Activated CD4-positive, alpha-beta T cell treated with anti-CD3 and anti-CD28 coated beads, Interleukin-2, amount 50 U/mL, for 24 hours (primary cell): ENCODE data around the gene ENTPD3.

Source experiments
- DNase-seq, 2 donors: peaks; one replicate each; pipeline ENCODE4 v3.0.0-alpha.2; 2020; ENCODE audit warnings: low read depth in 1 of 2, low spot score in 1 of 2

The ENTPD3 gene

GRCh38 chr3:40387001-40387894, at the start of gene ENTPD3:
Gene ENTPD3 (plus strand): TSS chr3:40387184. CDS start chr3:40388058, 874 bp downstream.
- DNase-seq, result no peak

- DNase-seq, result no peak
Measured at GRCh38 chr3:40339871-40340270, 47.1 kb upstream of the ENTPD3 start.

GRCh38 chr3:40340541-40341170, 46.3 kb upstream of the ENTPD3 start:
- no peak for DNase-seq

GRCh38 chr3:40341671-40342070, 45.3 kb upstream of the ENTPD3 start:
- DNase-seq, result no peak

GRCh38 chr3:40350529-40350928, 36.5 kb upstream of the ENTPD3 start:
- DNase-seq, result no peak

- no peak for DNase-seq
Measured at GRCh38 chr3:40355410-40355809, 31.6 kb upstream of the ENTPD3 start.

- no peak for DNase-seq
Measured at GRCh38 chr3:40358454-40358853, 28.5 kb upstream of the ENTPD3 start.

- DNase-seq, result no peak
Measured at GRCh38 chr3:40363674-40364073, 23.3 kb upstream of the ENTPD3 start.

GRCh38 chr3:40366203-40367162, 20.5 kb upstream of the ENTPD3 start:
- DNase-seq, result no peak

GRCh38 chr3:40369716-40370115, 17.3 kb upstream of the ENTPD3 start:
- no peak for DNase-seq

- DNase-seq, result no peak
Measured at GRCh38 chr3:40377822-40378221, 9.2 kb upstream of the ENTPD3 start.

GRCh38 chr3:40379674-40380306, 7.2 kb upstream of the ENTPD3 start:
- DNase-seq, result no peak

GRCh38 chr3:40381904-40382616, 4.9 kb upstream of the ENTPD3 start:
- no peak for DNase-seq

GRCh38 chr3:40382617-40382979, 4.4 kb upstream of the ENTPD3 start:
- no peak for DNase-seq

- DNase-seq, result no peak
Measured at GRCh38 chr3:40386213-40386612, 771 bp upstream of the ENTPD3 start.

GRCh38 chr3:40387895-40388254, 891 bp downstream of the ENTPD3 start:
- no peak for DNase-seq

GRCh38 chr3:40396406-40396805, 9.4 kb downstream of the ENTPD3 start:
- no peak for DNase-seq

- no peak for DNase-seq
Measured at GRCh38 chr3:40397129-40397528, 10.1 kb downstream of the ENTPD3 start.

- no peak for DNase-seq
Measured at GRCh38 chr3:40397912-40398311, 10.9 kb downstream of the ENTPD3 start.

GRCh38 chr3:40398346-40398745, 11.4 kb downstream of the ENTPD3 start:
- no peak for DNase-seq
